AG04449 (cell line): ENCODE data around the gene SLC25A14.

Source experiments
- CTCF ChIA-PET: fragments of 350-600 bp; formaldehyde crosslinking; extraction: SDS; loops from one replicate; lab custom pipeline; 2021; ENCODE audit warnings: antibody characterized with exemption; lab: Yijun Ruan, JAX
- POLR2A ChIA-PET: fragments of 400-600, 350-600 bp; formaldehyde crosslinking; extraction: SDS; loops from one replicate; lab custom pipeline; 2020; ENCODE audit warnings: antibody characterized with exemption, inconsistent platforms; lab: Yijun Ruan, JAX
- DNase-seq: peaks from one replicate; pipeline ENCODE4 v3.0.0-alpha.2; 2010; ENCODE audit warnings: low read depth, low spot score
- H3K4me3 ChIP-seq: 2 replicates; pipeline ENCODE4 v1.5.1; 2011; ENCODE audit warnings: low read depth, mild to moderate bottlenecking, control low read depth, low read length
- TF ChIP-seq, protein P1 (sequence below): IDR thresholded peaks from one replicate; pipeline ENCODE4 v1.5.1; 2011; ENCODE audit warnings: mild to moderate bottlenecking, moderate library complexity, low read length, control low read depth, inconsistent platforms; ENCODE audit not compliant: insufficient read depth; ENCODE audit errors: missing control alignments

SLC25A14 gene

DNA sequence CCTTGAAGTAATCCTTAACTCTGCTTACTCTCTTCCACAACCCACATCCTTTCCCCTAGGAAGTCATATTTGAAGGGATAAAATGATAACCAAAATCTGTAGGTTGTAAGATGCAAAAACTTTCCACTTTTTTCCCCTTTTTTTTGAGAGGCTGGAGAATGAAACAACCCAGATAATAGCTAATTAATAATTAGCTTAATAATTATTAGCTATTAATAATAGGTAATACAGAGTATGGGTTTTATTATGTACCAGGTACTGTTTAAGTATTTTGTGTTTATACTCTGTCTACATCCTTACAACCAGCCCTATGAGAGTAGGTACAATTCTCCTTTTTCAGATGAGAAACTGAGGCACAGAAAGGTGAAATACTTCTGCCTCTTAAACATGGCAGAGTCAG is 36.4 kb downstream of the SLC25A14 start:
- no peak for DNase-seq
- ChIA-PET CTCF (no interaction called here), POLR2A (no interaction called here)
- H3K4me3 ChIP-seq, result no peak overlapping the region
- TF ChIP-seq, protein P1, sequence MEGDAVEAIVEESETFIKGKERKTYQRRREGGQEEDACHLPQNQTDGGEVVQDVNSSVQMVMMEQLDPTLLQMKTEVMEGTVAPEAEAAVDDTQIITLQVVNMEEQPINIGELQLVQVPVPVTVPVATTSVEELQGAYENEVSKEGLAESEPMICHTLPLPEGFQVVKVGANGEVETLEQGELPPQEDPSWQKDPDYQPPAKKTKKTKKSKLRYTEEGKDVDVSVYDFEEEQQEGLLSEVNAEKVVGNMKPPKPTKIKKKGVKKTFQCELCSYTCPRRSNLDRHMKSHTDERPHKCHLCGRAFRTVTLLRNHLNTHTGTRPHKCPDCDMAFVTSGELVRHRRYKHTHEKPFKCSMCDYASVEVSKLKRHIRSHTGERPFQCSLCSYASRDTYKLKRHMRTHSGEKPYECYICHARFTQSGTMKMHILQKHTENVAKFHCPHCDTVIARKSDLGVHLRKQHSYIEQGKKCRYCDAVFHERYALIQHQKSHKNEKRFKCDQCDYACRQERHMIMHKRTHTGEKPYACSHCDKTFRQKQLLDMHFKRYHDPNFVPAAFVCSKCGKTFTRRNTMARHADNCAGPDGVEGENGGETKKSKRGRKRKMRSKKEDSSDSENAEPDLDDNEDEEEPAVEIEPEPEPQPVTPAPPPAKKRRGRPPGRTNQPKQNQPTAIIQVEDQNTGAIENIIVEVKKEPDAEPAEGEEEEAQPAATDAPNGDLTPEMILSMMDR, result no peak

DNA sequence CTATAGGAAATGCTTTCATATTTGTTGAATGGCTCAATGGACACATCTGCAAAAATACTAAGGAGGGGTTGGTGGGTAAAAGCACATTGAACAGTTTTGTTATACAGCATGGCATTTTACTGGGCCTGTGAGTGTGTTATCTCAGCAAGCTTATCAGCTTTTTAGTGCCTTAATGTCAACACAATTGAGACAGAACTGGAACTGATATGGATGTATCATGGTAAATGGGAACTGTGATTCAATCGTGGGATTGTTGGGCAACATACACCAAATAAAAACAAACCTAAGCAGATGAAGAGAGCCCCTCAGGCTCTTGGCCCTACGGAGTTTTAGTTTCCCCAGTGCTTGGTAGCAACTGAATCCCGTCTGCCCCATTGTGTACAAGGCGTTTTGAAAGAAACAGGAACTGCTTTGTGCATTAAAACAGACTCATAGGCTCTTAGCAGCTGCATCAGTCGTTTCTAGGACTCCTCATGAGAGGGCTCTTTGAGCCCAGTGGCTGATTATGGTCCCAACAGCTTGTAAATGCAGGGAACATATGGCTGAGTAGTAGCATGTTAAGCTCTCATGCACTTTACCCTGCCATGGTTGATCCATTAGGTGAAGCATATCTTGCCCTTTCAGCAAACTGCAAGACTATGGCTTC is 38.4 kb downstream of the SLC25A14 start:
- POLR2A ChIA-PET, result no interaction called here
- no peak overlapping the region for H3K4me3 ChIP-seq
- DNase-seq, result no peak
- CTCF ChIA-PET, result interaction anchor here (1.4 kb wide), 1 partner anchor 17 kb away, joined by 3 read pairs; no protein-coding TSS in a partner anchor
- TF ChIP-seq, protein P1, result no peak

DNA sequence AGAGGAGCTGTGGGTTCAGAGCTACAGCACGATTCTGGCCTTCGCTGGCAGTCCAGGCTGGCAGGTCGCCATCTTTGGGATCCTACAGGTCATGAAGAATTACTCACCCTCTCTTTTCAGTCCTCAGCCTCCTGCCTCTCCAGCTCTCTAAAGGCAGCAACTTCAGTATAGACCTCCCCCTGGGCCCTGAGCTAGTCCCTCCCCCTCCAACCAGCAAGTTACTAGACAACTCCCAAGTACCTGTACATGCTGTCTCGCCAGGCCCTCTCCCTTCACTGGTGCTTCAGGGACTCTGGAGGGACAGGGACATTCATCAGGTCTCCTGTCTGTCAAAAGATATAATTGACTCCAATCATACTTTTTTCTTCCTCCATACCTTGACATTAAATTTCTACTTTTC is 45.8 kb downstream of the SLC25A14 start, which contains the start of gene GPR119:
TSS of gene GPR119 (minus strand) at position 155 of the 400 bp plus-strand sequence. CDS start 227 bp downstream, outside the sequence.
- DNase-seq, result no peak
- ChIA-PET POLR2A (no interaction called here), CTCF (interaction anchor here (1.2 kb wide), 1 partner anchor 10 kb away, joined by 4 read pairs; no protein-coding TSS in a partner anchor)
- TF ChIP-seq, protein P1, result no peak
- no peak within 1 kb of the TSS for H3K4me3 ChIP-seq

DNA sequence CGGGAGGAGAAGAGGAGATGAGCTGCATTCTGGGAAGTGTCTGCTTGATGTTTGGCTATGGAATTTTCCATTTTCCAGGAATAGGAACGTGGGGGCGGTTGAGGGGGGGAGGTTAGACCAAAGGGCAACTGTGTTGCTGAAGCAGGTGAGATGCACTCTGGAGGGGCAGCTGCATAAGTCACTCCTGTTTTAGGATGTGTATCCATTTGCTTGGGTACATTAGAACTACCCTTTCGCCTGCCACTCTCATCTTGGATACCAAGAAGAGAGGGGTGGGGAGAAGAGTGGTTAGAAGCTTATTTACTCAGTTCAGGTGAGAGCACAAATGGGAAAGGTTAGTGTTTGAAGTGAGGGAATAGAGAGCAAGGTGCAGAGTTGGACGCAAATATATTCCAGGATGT is 46.7 kb downstream of the SLC25A14 start:
- ChIA-PET CTCF (interaction anchor here (1.2 kb wide), 1 partner anchor 9 kb away, joined by 4 read pairs; no protein-coding TSS in a partner anchor), POLR2A (no interaction called here)
- TF ChIP-seq, protein P1, result no peak
- DNase-seq, result no peak
- H3K4me3 ChIP-seq, result no peak overlapping the region

DNA sequence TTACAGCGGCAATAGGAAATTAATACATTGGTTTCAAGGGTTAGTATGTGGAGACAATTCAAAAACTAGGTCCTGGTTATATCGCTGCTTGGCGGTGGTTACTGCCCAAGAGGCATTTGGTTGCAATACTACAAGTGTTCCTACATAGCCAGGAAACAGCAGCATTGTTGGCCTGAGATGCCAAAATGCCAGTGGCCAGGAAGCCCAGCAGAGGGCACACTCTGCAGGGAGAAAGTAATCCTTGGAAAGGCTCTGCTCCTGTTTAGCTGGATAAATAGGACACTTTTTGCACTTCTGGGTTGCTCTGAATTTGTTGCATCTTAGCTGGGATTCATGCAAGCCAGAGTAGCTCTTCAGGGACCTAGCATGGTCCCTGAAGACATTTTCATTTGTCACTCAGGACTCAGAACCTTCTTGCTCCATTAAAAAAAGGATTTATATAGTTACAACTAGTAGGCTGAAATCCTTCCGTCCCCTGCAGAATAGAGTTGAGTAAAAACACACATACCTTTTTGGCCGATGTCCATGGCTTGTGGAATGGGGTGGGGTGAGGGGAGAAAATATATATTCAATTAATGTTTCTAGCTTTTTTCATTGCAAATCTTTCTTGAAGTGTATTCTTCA is 53.8 kb downstream of the SLC25A14 start:
- ChIA-PET POLR2A (no interaction called here), CTCF (interaction anchor here (0.8 to 3.5 kb wide), 6 partner anchors 9 to 522 kb away, joined by 3 to 41 read pairs (median 4); partner anchors contain the start of gene RBMX2)
- H3K4me3 ChIP-seq, result no peak overlapping the region
- TF ChIP-seq, protein P1, result peak; percentile 69
- DNase-seq, result no peak

DNA sequence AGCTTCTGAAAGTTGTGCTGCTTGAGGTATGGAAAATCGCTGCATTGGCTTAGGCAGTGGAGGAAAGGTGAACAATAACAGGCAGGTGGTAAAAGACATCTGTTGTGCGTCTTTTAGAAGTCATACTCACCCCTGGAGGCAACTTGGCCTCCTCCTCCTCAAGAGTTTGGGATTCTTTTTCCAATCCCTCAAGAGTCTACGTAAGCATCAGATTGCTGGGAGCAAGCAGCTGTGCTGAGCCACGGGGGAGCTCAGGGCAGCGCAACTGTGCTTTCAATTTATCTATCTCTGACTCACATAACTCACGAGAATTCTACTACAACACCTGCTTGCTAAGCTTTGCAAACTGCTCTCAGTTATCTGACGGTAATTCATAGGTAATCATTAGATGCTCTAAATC is 55.6 kb downstream of the SLC25A14 start:
- ChIA-PET CTCF (interaction anchor here (1.0 to 3.5 kb wide), 4 partner anchors 9 to 521 kb away, joined by 3 to 41 read pairs (median 5); partner anchors contain the start of gene GPR119), POLR2A (no interaction called here)
- TF ChIP-seq, protein P1, result no peak
- H3K4me3 ChIP-seq, result no peak overlapping the region
- no peak for DNase-seq
